ENCODE data around the gene PARVG. TPM values are rescaled to one million over a fixed set of nuclear protein-coding genes. Genes with fewer than 3 reads are reported as not detected.

PARVG gene
- total and polyA plus RNA-seq, 2 of the 8 experiments (the other 6 are each of a cell fraction or from before 2014, with no cell fraction given): 0.37 to 1.5 TPM

DNA sequence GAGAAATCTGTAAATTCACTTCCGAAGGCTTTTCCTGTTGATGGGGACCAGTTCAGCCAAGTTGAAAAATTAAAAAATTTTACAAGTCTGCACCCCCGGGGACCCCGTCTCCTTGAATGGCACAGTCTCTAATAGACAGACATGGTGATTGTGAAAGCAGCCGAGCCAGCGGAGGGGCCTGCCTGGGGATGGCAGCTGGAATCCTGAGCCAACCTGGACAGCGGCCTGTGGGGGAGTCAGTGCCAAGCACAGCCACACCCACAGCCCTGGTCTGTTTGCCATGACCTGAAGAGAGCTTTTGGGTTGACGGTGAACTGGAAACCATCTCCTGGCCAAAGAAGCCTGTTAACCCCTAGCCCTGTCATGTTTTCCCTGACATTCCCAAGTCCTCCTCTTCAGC is 64.7 kb downstream of the PARVG start:
- Histone ChIP-seq H3K23me2 (ENCODE audit: low read depth, low read length) (no peaks in the 10 kb centered on the region), H2BK120ac (replicated peaks; ENCODE audit: low read depth, low read length) (no peak overlapping the region), H4K8ac (ENCODE audit: extremely low read depth, insufficient read depth, low read length) (no peak overlapping the region), H3K79me2 (ENCODE audit: control insufficient read depth in 1 of 2, insufficient read depth in 2 of 2, low read length in 2 of 2) (no peaks in the 10 kb centered on the region), H2AK5ac (ENCODE audit: low read depth, low read length) (no peak overlapping the region), H3K27me3 (replicated peaks in 1 of 4; ENCODE audit: control insufficient read depth in 3 of 4, extremely low read depth in 1 of 4, insufficient read depth in 3 of 4, low read length in 3 of 4) (no peaks in the 10 kb centered on the region), H3K56ac (replicated peaks; ENCODE audit: insufficient read length, low read depth, low read length) (no peak overlapping the region), H2BK15ac (ENCODE audit: low read length) (no peak overlapping the region), H3K4me2 (ENCODE audit: insufficient read depth in 1 of 2, low read depth in 2 of 2, low read length in 2 of 2) (no peak overlapping the region), H3K18ac (ENCODE audit: extremely low read depth, low read length) (no peak overlapping the region), H2BK12ac (ENCODE audit: low read depth, low read length) (no peak overlapping the region), H3K4ac (replicated peaks; ENCODE audit: insufficient read length, low read depth, low read length) (no peak overlapping the region), H4K91ac (replicated peaks; ENCODE audit: insufficient read length, low read length) (no peak overlapping the region), H3K27ac (ENCODE audit: low read depth, low read length) (no peak overlapping the region), H3K4me3 (ENCODE audit: extremely low read depth in 1 of 4, insufficient read depth in 2 of 4, low read depth in 3 of 4, low read length in 4 of 4) (no peak overlapping the region), H3K14ac (ENCODE audit: insufficient read length) (no peak overlapping the region), H2BK20ac (ENCODE audit: low read length) (no peak overlapping the region), H3K36me3 (ENCODE audit: control insufficient read depth in 2 of 4, insufficient read depth in 4 of 4, low read length in 3 of 4) (peaks cover 0 to 2% (median 0%) of the 10 kb centered on the region in 4 experiments; a peak in 1 of 8 replicates), H4K20me1 (replicated peaks in 1 of 2; ENCODE audit: control insufficient read depth in 1 of 2, insufficient read depth in 2 of 2, low read length in 2 of 2) (peaks cover 0 to 1% of the 10 kb centered on the region in 2 experiments), H3K9me3 (ENCODE audit: insufficient read depth in 2 of 2, low read depth in 1 of 2, low read length in 1 of 2) (peaks cover 6 to 12% of the 10 kb centered on the region in 2 experiments; a peak in 3 of 4 replicates), H3K4me1 (replicated peaks in 1 of 4; ENCODE audit: control insufficient read depth in 3 of 4, insufficient read depth in 4 of 4, low read length in 3 of 4) (no peaks in the 10 kb centered on the region), H4K5ac (ENCODE audit: insufficient read length, low read depth, low read length) (no peak overlapping the region), H2AFZ (ENCODE audit: low read length) (no peak overlapping the region), H2BK5ac (ENCODE audit: low read depth, low read length) (no peak overlapping the region), H3K23ac (ENCODE audit: insufficient read length) (no peak overlapping the region), H3K79me1 (ENCODE audit: low read depth, low read length) (no peaks in the 10 kb centered on the region), H3K9ac (replicated peaks in 1 of 4; ENCODE audit: extremely low read depth in 1 of 4, low read depth in 3 of 4, low read length in 3 of 4) (no peak overlapping the region)
- POLR2A ChIA-PET (ENCODE audit: partially characterized antibody): no interaction called here
- CTCF ChIA-PET (ENCODE audit: partially characterized antibody): interaction anchor here (0.9 to 1.4 kb wide), 3 partner anchors 12 to 124 kb away, joined by 3 read pairs; no protein-coding TSS in a partner anchor
- FAIRE-seq: no peak
- 91% methylated on average over 7 of the region's 7 CpGs; no CpG with 5 or more reads in 1 of the 2 experiments for WGBS, 2 experiments (ENCODE audit: extremely low coverage in 1 of 2, insufficient coverage in 1 of 2, insufficient read length in 1 of 2, insufficient replicate concordance in 2 of 2, low coverage in 1 of 2, low lambda C conversion rate in 2 of 2, missing lambda C conversion rate in 1 of 2)
- peak in 1 of 2 experiments; percentile 37 for DNase-seq (ENCODE audit: low read depth in 1 of 2, low spot score in 2 of 2)
- TF ChIP-seq SRF (IDR thresholded peaks at IDR 0.05; ENCODE audit: low read depth, low read length) (no peak), EZH2 (IDR thresholded peaks at IDR 0.05; ENCODE audit: low read depth, low read length, severe bottlenecking) (no peak), MAFK (IDR thresholded peaks at IDR 0.05; ENCODE audit: low read depth, low read length) (no peak), SIRT6 (IDR thresholded peaks at IDR 0.05; ENCODE audit: low read length) (no peak), POLR2A (IDR thresholded peaks at IDR 0.05; ENCODE audit: control extremely low read depth in 1 of 2, low read depth in 2 of 2, low read length in 2 of 2) (no peak)
- TF ChIP-seq, protein P1, sequence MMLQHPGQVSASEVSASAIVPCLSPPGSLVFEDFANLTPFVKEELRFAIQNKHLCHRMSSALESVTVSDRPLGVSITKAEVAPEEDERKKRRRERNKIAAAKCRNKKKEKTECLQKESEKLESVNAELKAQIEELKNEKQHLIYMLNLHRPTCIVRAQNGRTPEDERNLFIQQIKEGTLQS (IDR thresholded peaks at IDR 0.05; ENCODE audit: insufficient read depth, low read depth, low read length): no peak
